SK-N-MC (cell line): ENCODE measurements around the gene DYNC2LI1.

Experiments used
- DNase-seq: peaks from one replicate; pipeline ENCODE4 v3.0.0-alpha.2; 2011; ENCODE audit warnings: low read depth, low spot score
- H3K27ac ChIP-seq: fragments of 200-600 bp; sonication (generic); 2 replicates; pipeline ENCODE4 v1.5.1; 2016; ENCODE audit warnings: mixed run types
- H3K36me3 ChIP-seq: fragments of 200-600 bp; sonication (generic); 2 replicates; pipeline ENCODE4 v1.6.1; 2017; ENCODE audit warnings: antibody characterized with exemption, low read length, mixed read lengths; ENCODE audit not compliant: insufficient read depth
- H3K4me3 ChIP-seq: fragments of 200-600 bp; sonication (generic); 2 replicates; pipeline ENCODE4 v1.5.1; 2016
- H3K9ac ChIP-seq: fragments of 200-600 bp; sonication (generic); 2 replicates; pipeline ENCODE4 v1.8.0; 2017; ENCODE audit warnings: mixed run types, mixed read lengths; ENCODE audit not compliant: insufficient read length
- H3K9me3 ChIP-seq: fragments of 200-600 bp; sonication (generic); 2 replicates; pipeline ENCODE4 v1.6.1; 2017; ENCODE audit warnings: low read depth, mild to moderate bottlenecking, antibody characterized with exemption, low read length, moderate library complexity, mixed read lengths
- EZH2 ChIP-seq: fragments of 200-600 bp; sonication (generic); IDR thresholded peaks from one replicate; pipeline ENCODE4 v1.6.1; 2017; ENCODE audit warnings: antibody characterized with exemption
- FOXP2 ChIP-seq: optimal IDR thresholded peaks from 2 replicates; pipeline ENCODE3; 2011; ENCODE audit warnings: mild to moderate bottlenecking, moderate library complexity; ENCODE audit not compliant: insufficient read depth; ENCODE audit errors: extremely low read length, control extremely low read depth
- POLR2AphosphoS5 ChIP-seq: IDR thresholded peaks from 2 replicates; pipeline ENCODE4 v1.6.1; 2012; ENCODE audit warnings: mild to moderate bottlenecking, low read depth, low read length, borderline replicate concordance

DYNC2LI1 gene

DNA sequence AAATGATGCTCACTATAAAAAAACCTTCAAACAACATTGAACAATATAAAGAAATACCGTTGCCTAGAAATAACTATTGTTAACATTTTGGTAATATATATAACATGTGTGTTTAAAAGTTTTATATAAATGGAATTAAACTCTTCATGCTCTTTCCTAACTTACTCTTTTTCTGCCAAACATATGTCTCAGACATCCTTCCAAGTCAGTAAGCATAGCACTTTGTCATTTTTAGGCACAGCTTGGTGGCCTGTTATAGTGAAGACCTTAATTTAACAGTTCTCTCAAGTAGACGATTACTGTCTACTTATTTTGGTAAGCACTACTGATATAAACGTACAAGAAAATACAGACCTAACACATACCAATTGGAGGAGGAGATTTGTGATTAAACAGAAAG, 40.9 kb downstream of the DYNC2LI1 start:
- no peak overlapping the region for H3K9ac ChIP-seq
- H3K4me3 ChIP-seq, result no peak overlapping the region
- no peak overlapping the region for H3K27ac ChIP-seq
- DNase-seq, result no peak
- no peaks in the 10 kb centered on the region for H3K36me3 ChIP-seq
- TF ChIP-seq FOXP2 (no peak), EZH2 (no peak), POLR2AphosphoS5 (no peak)
- H3K9me3 ChIP-seq, result no peaks in the 10 kb centered on the region

- Histone ChIP-seq H3K27ac (no peak overlapping the region), H3K4me3 (no peak overlapping the region), H3K36me3 (no peaks in the 10 kb centered on the region), H3K9ac (no peak overlapping the region), H3K9me3 (no peaks in the 10 kb centered on the region)
- no peak for TF ChIP-seq FOXP2
- no peak for TF ChIP-seq POLR2AphosphoS5
- TF ChIP-seq EZH2, result no peak
- no peak for DNase-seq
Observed at GRCh38 chr2:43818761-43819160, 44.9 kb downstream of the DYNC2LI1 start.

GRCh38 chr2:43819491-43820163, 45.8 kb downstream of the DYNC2LI1 start:
- TF ChIP-seq EZH2 (no peak), FOXP2 (no peak), POLR2AphosphoS5 (no peak)
- Histone ChIP-seq H3K9me3 (no peaks in the 10 kb centered on the region), H3K4me3 (no peak overlapping the region), H3K27ac (no peak overlapping the region), H3K9ac (no peak overlapping the region), H3K36me3 (no peaks in the 10 kb centered on the region)
- DNase-seq, result no peak

- H3K36me3 ChIP-seq, result no peaks in the 10 kb centered on the region
- no peak overlapping the region for H3K27ac ChIP-seq
- no peak for TF ChIP-seq EZH2
- H3K9ac ChIP-seq, result no peak overlapping the region
- H3K9me3 ChIP-seq, result no peaks in the 10 kb centered on the region
- DNase-seq, result no peak
- no peak overlapping the region for H3K4me3 ChIP-seq
Observed at GRCh38 chr2:43822839-43823238, 49.0 kb downstream of the DYNC2LI1 start.

GRCh38 chr2:43823751-43824150, 49.9 kb downstream of the DYNC2LI1 start:
- Histone ChIP-seq H3K27ac (no peak overlapping the region), H3K9me3 (no peaks in the 10 kb centered on the region), H3K36me3 (no peaks in the 10 kb centered on the region)

GRCh38 chr2:43824512-43824911, 50.7 kb downstream of the DYNC2LI1 start:
- no peak overlapping the region for H3K27ac ChIP-seq
- no peak for DNase-seq
- no peaks in the 10 kb centered on the region for H3K9me3 ChIP-seq
- H3K36me3 ChIP-seq, result no peaks in the 10 kb centered on the region
- TF ChIP-seq FOXP2, result no peak
- no peak for TF ChIP-seq EZH2
- TF ChIP-seq POLR2AphosphoS5, result no peak
- no peak overlapping the region for H3K4me3 ChIP-seq
- H3K9ac ChIP-seq, result no peak overlapping the region

More at GRCh38 chr2:43823751-43824150, 49.9 kb downstream of the DYNC2LI1 start:
- Histone ChIP-seq H3K9ac (no peak overlapping the region), H3K4me3 (no peak overlapping the region)
- no peak for DNase-seq
- TF ChIP-seq EZH2 (no peak), POLR2AphosphoS5 (no peak), FOXP2 (no peak)

DNA sequence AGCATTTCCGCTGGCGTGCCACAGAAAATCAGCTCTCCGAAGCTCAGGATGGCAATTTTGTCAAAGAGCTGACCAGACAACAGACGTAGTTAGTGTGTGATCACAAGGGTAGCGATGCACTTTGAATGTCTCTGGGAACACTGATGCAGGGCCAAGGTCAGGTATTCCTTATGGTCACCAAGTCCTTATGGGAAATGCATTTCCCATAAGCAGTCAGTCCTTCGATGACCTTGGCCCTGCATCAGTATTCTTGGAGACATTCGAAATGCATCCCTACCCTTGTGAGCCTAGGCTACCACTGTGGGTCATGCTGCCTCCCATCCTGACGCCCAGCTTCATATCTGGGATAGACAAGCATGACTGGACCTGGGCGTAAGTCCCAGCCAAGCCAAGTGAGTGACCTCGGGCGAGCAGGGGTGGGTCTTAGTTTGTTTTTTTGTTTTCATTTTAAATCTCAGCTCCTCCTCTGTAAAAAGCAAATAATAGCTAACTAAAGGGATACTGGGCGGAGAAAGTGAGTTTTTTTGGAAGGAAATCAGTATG, 51.2 kb downstream of the DYNC2LI1 start:
- Histone ChIP-seq H3K36me3 (no peaks in the 10 kb centered on the region), H3K9ac (no peak overlapping the region), H3K9me3 (no peaks in the 10 kb centered on the region), H3K4me3 (no peak overlapping the region), H3K27ac (no peak overlapping the region)
- no peak for DNase-seq
- TF ChIP-seq EZH2 (no peak), POLR2AphosphoS5 (no peak), FOXP2 (no peak)

- DNase-seq, result no peak
- Histone ChIP-seq H3K9me3 (no peaks in the 10 kb centered on the region), H3K9ac (no peak overlapping the region), H3K36me3 (no peaks in the 10 kb centered on the region), H3K27ac (no peak overlapping the region), H3K4me3 (no peak overlapping the region)
- TF ChIP-seq FOXP2, result no peak
- TF ChIP-seq POLR2AphosphoS5, result no peak
- TF ChIP-seq EZH2, result no peak
Observed at GRCh38 chr2:43825841-43826240, 52.0 kb downstream of the DYNC2LI1 start.
